Stimulated activated CD8-positive, alpha-beta memory T cell treated with anti-CD3 and anti-CD28 coated beads, Interleukin-7, amount 100 ng/mL, for 4 hours (primary cell): Measurements from ENCODE around the gene FSCN2.
A peak's percentile ranks its signal among the peaks of the same experiment; 100 is the strongest.

Experiments
- DNase-seq, 2 donors: peaks; one replicate each; pipeline ENCODE4 v3.0.0-alpha.2; 2020; ENCODE audit warnings: low read depth in 2 of 2

Gene FSCN2

DNA sequence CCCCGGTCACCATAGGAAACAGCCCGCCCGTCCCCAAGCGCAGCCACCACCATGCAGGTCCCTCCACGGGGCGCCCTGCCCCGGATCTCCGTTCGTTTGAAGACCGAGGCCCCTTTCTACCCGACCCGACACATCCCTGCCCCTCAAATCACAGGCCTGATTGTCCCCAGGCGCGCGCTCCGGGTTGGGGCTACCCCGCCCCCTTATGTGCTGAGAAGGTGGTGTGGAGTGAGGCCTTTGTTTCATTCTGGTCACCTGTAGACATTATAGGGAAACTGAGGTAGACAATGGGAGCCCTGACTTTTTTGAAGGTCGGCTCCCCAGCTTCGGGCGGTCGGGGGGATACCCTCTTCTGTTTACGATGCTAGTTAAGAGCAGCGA lies 14.8 kb upstream of the FSCN2 start:
- peak; percentile 50 to 56 for DNase-seq

DNA sequence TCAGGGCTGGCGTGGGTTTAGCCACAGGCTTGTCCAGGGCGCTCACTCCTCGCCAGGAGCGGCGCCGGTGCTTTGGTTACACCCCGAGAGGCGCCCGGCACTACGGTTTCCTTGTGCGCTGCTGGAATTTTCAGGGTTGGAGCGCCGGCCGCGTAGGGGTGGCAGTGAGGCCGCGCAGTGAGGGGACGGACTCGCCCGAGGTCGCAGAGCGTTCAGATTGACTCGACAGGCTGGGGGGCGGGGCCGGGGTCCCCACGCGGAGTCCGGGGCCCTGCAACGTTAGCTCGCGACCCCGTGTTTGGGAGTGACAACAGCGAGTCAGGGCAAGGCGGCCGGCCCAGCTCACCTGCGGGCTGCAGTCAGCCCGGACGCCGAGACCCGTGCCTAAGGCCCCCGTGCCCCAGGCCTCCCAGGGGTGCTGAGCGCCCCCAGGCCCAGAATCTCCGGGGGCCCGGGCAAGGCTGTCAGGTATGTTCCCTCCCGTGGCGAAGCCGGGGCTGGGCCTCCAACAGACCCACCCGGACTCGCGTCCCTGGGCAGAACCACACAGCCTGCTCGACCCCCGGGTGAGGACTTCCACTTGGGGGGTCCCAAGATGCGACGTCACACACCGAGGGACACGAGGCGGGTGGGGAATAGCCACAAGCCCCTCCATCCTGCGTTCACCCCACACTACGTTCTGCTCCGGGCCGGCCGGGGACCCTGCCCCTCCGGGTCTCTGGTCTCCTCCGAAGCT lies 14.3 kb upstream of the FSCN2 start:
- DNase-seq, result peak in 1 of 2 donors; percentile 40

- DNase-seq, result no peak
Observed at GRCh38 chr17:81514489-81514738, 13.8 kb upstream of the FSCN2 start.

DNA sequence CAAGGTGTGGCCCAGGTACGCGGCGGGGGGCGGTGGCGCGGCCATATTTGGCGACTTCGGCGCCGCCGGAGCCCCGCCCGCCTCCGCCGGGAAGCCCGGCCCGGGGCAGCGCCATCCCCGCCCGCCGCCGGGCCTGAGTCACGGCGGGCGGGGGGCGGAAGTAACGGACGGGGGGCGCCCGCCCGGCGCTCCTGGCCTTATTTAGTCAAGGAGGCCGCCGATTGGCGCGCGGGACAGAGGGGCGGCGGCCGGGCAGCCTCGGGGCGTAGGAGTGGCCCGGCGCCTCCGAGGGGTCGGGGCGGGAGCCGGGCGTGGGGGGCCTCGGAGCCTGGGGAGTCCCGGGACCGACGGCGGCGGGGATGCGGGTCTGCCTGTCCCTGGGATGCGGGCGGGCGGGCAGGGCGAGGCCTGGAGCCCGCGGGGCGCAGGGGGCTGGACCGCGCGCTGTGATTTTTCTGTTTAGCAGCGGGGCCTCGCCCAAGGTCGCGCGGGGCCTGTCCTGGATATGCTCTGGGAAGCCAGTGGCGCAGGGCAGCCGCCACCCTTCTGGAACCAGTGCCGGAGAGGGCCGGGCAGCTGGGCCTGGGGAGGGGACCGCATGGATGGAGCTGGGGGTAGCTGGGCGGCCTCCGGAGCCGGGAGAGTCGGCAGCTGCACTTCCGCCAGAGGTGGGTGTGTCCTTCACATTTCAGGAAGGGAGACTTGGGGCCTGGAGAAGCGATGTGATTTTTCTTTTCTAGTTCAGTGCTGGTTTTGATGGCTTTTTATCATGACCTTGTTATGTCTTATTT lies 13.2 kb upstream of the FSCN2 start:
- peak in 1 of 2 donors; percentile 80 for DNase-seq

- DNase-seq, result no peak
Observed at GRCh38 chr17:81515530-81516041, 12.6 kb upstream of the FSCN2 start.

- no peak for DNase-seq
Observed at GRCh38 chr17:81516439-81516838, 11.7 kb upstream of the FSCN2 start.

DNA sequence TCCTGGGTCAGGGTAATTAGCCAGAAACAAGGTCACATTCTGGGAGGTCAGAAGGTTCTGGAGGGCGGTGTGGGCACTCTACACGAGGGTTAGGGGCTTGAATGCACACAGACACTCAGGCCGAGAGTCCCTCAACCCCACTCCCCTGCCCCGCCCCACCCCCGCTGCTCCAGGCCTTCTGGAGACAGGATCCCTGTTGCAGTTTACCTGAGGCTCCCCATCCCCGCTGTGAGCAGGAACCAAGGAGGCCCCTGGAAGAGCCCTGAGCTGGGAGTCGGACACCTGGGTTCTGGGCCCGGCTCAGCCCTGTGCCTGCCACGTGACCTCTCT lies 11.2 kb upstream of the FSCN2 start:
- no peak for DNase-seq

- DNase-seq, result no peak
Observed at GRCh38 chr17:81517339-81518112, 10.7 kb upstream of the FSCN2 start.

DNA sequence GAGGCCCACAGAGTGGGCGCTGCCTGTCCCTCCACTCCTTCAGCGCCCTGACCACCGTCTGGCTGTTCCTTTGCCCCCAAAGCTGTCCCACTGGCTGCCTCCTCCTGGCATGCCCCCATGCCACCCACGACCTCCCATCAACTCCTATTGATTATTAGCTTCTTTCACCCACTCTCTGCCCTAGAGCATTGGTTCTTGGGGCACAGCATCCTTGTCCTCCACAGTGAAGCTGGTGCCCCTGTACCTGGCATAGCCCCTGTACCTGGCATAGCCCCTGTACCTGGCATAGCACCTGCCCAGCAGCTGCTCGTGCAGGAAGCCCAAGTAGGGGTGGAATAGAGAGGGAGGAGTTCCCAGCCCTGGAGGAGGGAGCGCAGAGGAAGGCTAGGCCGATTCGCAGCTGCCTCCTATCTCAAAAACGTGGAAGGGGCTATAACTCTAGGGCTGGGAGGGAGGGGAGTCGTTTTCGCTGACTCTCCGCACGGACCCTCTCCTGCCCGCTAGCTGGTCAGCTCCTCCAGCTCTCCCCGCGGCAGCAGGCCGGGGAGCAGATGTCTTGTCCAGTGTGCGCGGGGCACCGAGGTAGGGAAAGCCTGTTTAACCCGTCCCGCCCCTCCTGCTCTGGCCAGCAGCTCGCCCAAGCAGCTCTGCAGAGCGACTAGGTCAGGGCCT lies 9.9 kb upstream of the FSCN2 start:
- no peak for DNase-seq

DNA sequence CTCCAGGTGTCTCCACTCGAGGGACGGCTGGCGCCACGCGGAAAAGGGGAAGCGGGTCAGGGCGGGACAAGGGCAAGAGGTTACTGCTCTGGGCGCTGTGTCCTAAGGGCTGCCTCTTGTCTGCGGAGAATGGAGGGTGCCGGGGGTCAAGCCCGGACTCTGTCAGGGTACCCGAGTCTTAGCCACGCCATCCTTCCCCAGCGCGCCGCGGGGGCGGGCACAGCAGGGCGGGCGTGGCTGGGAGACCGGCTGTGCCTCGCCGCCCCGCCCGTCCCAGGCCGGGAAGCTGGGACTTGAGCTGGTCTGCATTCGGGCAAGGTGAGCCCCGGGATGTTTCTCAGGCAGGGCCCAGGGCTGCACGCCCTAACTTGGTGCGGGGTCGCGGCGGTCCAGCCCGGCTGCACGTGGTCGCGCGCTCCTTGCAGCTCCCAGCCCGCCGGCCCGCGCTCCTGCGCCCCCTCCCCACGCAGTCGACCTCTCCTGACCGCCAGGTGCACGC lies 9.3 kb upstream of the FSCN2 start:
- peak in 1 of 2 donors; percentile 28 for DNase-seq

DNA sequence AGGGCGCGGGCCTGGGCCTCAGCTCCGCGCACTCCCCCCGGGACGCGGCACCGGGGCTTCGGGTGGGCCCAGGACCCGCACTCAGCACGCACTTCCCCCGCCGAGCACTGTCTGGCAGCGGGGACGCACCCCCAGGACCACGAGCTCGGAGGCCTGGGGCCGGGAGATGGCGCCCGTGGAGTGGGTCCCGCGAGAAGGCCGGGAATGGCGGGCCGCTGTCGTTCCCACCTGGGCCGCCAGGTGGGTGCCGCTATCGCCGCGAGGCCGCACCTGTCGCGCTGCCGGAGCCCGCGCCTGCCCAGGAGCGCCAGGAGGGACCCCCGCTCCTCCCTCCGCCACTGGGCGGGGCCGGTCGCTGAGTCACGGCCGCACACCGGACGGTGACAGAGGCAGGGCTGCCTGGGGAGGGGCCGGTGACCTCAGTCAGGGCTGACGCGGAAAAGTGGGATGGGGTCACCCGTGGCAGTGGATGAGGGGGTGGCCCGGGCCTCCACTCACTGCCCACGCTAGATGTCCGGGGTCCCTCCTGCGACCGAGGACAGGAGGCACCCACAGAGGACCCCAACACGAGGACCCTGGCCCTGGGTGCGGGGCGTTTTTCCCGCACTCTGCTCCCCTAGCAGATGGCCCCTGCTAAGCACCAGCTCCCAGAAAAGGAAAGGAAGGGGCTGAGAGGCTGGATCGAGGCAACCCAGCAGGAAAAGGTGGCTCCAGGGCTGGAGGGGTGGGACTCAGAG lies 8.7 kb upstream of the FSCN2 start:
- DNase-seq, result peak in 1 of 2 donors; percentile 69

- no peak for DNase-seq
Observed at GRCh38 chr17:81520021-81520901, 7.9 kb upstream of the FSCN2 start.

- no peak for DNase-seq
Observed at GRCh38 chr17:81522491-81523401, 5.4 kb upstream of the FSCN2 start.

GRCh38 chr17:81523402-81524038 lies 4.7 kb upstream of the FSCN2 start:
- no peak for DNase-seq

- DNase-seq, result no peak
Observed at GRCh38 chr17:81524039-81524864, 3.9 kb upstream of the FSCN2 start.

- no peak for DNase-seq
Observed at GRCh38 chr17:81524865-81525159, 3.4 kb upstream of the FSCN2 start.

GRCh38 chr17:81526662-81527571 lies 1.3 kb upstream of the FSCN2 start:
- no peak for DNase-seq
